Activated T-cell treated with anti-CD3 and anti-CD28 coated beads, Interleukin-2, amount 50 U/mL, for 48 hours (primary cell): ENCODE data around the gene CAPZB.

ENCODE experiments used
- DNase-seq, 2 experiments: peaks; one replicate each; pipeline ENCODE4 v3.0.0-alpha.2; 2020

The CAPZB gene

GRCh38 chr1:19447550-19447949 lies 37.8 kb downstream of the CAPZB start:
- DNase-seq, result no peak

GRCh38 chr1:19445417-19446342 lies 39.7 kb downstream of the CAPZB start:
- DNase-seq, result no peak

- DNase-seq, result no peak
These were observed 40.9 kb downstream of the CAPZB start for GRCh38 chr1:19444296-19445021.

GRCh38 chr1:19443326-19443725 lies 42.0 kb downstream of the CAPZB start:
- DNase-seq, result no peak

GRCh38 chr1:19442154-19443096 lies 42.9 kb downstream of the CAPZB start:
- DNase-seq, result no peak

GRCh38 chr1:19441048-19441780 lies 44.1 kb downstream of the CAPZB start:
- DNase-seq, result no peak

GRCh38 chr1:19439464-19440171 lies 45.7 kb downstream of the CAPZB start:
- DNase-seq, result no peak

GRCh38 chr1:19438516-19439195 lies 46.7 kb downstream of the CAPZB start:
- DNase-seq, result no peak

- DNase-seq, result no peak
These were observed 47.4 kb downstream of the CAPZB start for GRCh38 chr1:19437891-19438294.

- DNase-seq, result no peak
These were observed 48.4 kb downstream of the CAPZB start for GRCh38 chr1:19436716-19437476.

GRCh38 chr1:19435851-19436455 lies 49.4 kb downstream of the CAPZB start:
- no peak for DNase-seq

- DNase-seq, result no peak
These were observed 50.2 kb downstream of the CAPZB start for GRCh38 chr1:19435181-19435580.

- no peak for DNase-seq
These were observed 51.7 kb downstream of the CAPZB start for GRCh38 chr1:19433719-19433998.

- DNase-seq, result peak in 1 of 2 experiments; percentile 54
These were observed 52.2 kb downstream of the CAPZB start for GRCh38 chr1:19432943-19433718.

- no peak for DNase-seq
These were observed 54.9 kb downstream of the CAPZB start for GRCh38 chr1:19430121-19431068.

- no peak for DNase-seq
These were observed 55.7 kb downstream of the CAPZB start for GRCh38 chr1:19429611-19430010.

- DNase-seq, result no peak
These were observed 58.1 kb downstream of the CAPZB start for GRCh38 chr1:19427087-19427781.
